ENCODE data around the gene BIRC6. TPM values are rescaled to one million over a fixed set of nuclear protein-coding genes. Genes with fewer than 3 reads are reported as not detected.
"Not testable (repeated sequence)": the region's sequence is repeated elsewhere in the genome, so short reads cannot be mapped to it uniquely, and the experiment has no call there.

The BIRC6 gene
- total RNA-seq, 4 donors from 2014 or later: 97.4 to 259 (median 164) TPM

DNA sequence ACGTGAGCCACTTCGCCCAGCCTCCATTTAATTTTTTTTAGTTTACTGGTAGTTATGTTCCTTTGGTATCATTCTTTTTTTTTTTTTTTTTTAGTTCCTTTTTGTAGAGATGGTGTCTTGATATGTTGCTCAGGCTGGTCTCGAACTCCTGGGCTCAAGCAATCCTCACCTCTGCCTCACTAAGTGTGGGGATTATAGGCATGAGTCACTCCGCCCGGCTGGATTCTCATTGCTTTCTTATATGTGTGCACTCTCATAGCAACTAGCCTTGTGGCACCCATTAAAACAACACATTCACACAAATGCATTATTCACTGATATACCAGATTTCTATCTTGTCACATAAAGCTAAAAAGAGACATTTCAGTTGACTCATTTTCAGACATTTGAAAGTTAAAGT lies 275.3 kb downstream of the BIRC6 start:
- DNase-seq: no peak
- no peaks in the 10 kb centered on the region for H3K27me3 ChIP-seq
- intact Hi-C loops (cut with DNase I; ENCODE audit: low total_unique reads): no loop called here
- H3K9me3 ChIP-seq: no peaks in the 10 kb centered on the region
- H3K36me3 ChIP-seq: no peaks in the 10 kb centered on the region
- no peak for TF ChIP-seq CTCF (IDR thresholded peaks at IDR 0.05)
- no peak for TF ChIP-seq POLR2A (IDR thresholded peaks at IDR 0.05)
- peaks cover 0 to 4% of the 10 kb centered on the region in 2 donors for H3K4me1 ChIP-seq
- no peak overlapping the region for H3K4me3 ChIP-seq
- H3K27ac ChIP-seq: no peak overlapping the region

GRCh38 chr2:32633040-32633439 lies 276.2 kb downstream of the BIRC6 start:
- H3K27me3 ChIP-seq: no peaks in the 10 kb centered on the region
- TF ChIP-seq CTCF (IDR thresholded peaks at IDR 0.05): no peak
- no peak for TF ChIP-seq POLR2A (IDR thresholded peaks at IDR 0.05)
- no peak overlapping the region for H3K27ac ChIP-seq
- H3K4me1 ChIP-seq: peaks cover 0 to 4% of the 10 kb centered on the region in 2 donors
- no peaks in the 10 kb centered on the region for H3K36me3 ChIP-seq
- intact Hi-C loops (cut with DNase I; ENCODE audit: low total_unique reads): no loop called here
- no peak overlapping the region for H3K4me3 ChIP-seq
- no peaks in the 10 kb centered on the region for H3K9me3 ChIP-seq
- DNase-seq: no peak

DNA sequence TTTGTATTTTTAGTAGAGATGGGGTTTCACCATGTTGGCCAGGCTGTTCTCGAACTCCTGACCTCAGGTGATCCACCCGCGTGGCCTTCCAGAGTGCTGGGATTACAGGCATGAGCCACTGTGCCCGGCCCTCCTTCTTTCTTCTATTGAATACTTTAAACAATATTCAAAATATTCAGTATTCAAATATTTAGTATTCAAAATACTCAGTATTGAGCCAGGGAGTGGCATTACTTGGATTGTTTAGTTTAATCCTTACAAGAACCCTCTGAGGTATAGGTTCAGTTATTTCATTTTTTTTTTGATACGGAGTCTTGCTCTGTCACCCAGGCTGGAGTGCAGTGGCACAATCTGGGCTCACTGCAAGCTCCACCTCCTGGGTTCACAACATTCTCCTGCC lies 281.7 kb downstream of the BIRC6 start:
- H3K4me3 ChIP-seq; H3K27me3 ChIP-seq; DNase-seq; H3K36me3 ChIP-seq; intact Hi-C loops (cut with DNase I; ENCODE audit: low total_unique reads); H3K27ac ChIP-seq; H3K9me3 ChIP-seq; H3K4me1 ChIP-seq: not testable (repeated sequence)

GRCh38 chr2:32641180-32641579 lies 284.4 kb downstream of the BIRC6 start:
- no peak for DNase-seq
- Histone ChIP-seq H3K4me1 (no peaks in the 10 kb centered on the region), H3K27ac (no peak overlapping the region), H3K4me3 (no peak overlapping the region), H3K27me3 (no peaks in the 10 kb centered on the region), H3K9me3 (no peaks in the 10 kb centered on the region), H3K36me3 (no peaks in the 10 kb centered on the region)
- TF ChIP-seq CTCF (IDR thresholded peaks at IDR 0.05) (no peak), POLR2A (IDR thresholded peaks at IDR 0.05) (no peak)
- intact Hi-C loops (cut with DNase I; ENCODE audit: low total_unique reads): no loop called here

GRCh38 chr2:32647180-32647651 lies 290.4 kb downstream of the BIRC6 start:
- H3K9me3 ChIP-seq: no peaks in the 10 kb centered on the region
- no peaks in the 10 kb centered on the region for H3K27me3 ChIP-seq
- TF ChIP-seq CTCF (IDR thresholded peaks at IDR 0.05) (no peak), POLR2A (IDR thresholded peaks at IDR 0.05) (no peak)
- H3K36me3 ChIP-seq: no peaks in the 10 kb centered on the region
- H3K27ac ChIP-seq: no peak overlapping the region
- no peak for DNase-seq
- no peaks in the 10 kb centered on the region for H3K4me1 ChIP-seq
- intact Hi-C loops (cut with DNase I; ENCODE audit: low total_unique reads): no loop called here
- no peak overlapping the region for H3K4me3 ChIP-seq

Measured in uterus (tissue), 4 donors.